ENCODE measurements around the gene BIRC2. TPM values are rescaled to one million over a fixed set of nuclear protein-coding genes. Genes with fewer than 3 reads are reported as not detected.
A peak's percentile ranks its signal among the peaks of the same experiment; 100 is the strongest.

BIRC2 gene
- total RNA-seq, 1 donor from 2014 or later: 42.8 TPM

DNA sequence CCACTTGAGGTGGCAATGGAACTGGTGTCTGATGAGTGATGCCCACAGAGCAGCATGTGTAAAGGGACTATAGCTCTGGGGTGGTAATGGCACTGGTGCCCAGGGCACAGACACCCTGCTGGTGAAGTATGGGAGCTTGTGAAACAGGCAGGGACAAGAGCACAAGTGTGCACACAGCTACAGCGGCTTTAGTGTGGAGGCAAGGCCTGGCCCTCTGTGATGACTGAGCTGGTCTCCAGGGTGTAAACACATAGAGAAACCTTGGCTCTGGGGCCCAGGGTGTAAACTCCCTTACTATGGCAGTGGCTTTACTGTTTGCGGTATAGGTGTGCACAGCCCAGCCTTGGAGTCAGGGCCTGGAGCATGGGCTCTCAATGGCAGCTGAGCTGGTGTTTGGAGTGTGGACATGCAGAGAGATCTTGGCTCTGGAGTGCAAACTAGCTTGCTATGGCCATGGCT is 46.3 kb downstream of the BIRC2 start:
- TF ChIP-seq, protein P1, sequence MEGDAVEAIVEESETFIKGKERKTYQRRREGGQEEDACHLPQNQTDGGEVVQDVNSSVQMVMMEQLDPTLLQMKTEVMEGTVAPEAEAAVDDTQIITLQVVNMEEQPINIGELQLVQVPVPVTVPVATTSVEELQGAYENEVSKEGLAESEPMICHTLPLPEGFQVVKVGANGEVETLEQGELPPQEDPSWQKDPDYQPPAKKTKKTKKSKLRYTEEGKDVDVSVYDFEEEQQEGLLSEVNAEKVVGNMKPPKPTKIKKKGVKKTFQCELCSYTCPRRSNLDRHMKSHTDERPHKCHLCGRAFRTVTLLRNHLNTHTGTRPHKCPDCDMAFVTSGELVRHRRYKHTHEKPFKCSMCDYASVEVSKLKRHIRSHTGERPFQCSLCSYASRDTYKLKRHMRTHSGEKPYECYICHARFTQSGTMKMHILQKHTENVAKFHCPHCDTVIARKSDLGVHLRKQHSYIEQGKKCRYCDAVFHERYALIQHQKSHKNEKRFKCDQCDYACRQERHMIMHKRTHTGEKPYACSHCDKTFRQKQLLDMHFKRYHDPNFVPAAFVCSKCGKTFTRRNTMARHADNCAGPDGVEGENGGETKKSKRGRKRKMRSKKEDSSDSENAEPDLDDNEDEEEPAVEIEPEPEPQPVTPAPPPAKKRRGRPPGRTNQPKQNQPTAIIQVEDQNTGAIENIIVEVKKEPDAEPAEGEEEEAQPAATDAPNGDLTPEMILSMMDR (IDR thresholded peaks at IDR 0.05; ENCODE audit: unreplicated experiment): no peak
- H3K27me3 Mint-ChIP-seq (ENCODE audit: low read depth): no peaks in the 10 kb centered on the region
- peaks cover 2% of the 10 kb centered on the region for H3K9me3 Mint-ChIP-seq
- H3K27ac Mint-ChIP-seq: peak overlapping the region; percentile 17
- no peak overlapping the region for H3K4me3 Mint-ChIP-seq
- no peak for DNase-seq (ENCODE audit: low spot score in 2 of 2, unreplicated experiment in 2 of 2)
- no peaks in the 10 kb centered on the region for H3K4me1 Mint-ChIP-seq
- peaks cover 27% of the 10 kb centered on the region for H3K36me3 Mint-ChIP-seq

DNA sequence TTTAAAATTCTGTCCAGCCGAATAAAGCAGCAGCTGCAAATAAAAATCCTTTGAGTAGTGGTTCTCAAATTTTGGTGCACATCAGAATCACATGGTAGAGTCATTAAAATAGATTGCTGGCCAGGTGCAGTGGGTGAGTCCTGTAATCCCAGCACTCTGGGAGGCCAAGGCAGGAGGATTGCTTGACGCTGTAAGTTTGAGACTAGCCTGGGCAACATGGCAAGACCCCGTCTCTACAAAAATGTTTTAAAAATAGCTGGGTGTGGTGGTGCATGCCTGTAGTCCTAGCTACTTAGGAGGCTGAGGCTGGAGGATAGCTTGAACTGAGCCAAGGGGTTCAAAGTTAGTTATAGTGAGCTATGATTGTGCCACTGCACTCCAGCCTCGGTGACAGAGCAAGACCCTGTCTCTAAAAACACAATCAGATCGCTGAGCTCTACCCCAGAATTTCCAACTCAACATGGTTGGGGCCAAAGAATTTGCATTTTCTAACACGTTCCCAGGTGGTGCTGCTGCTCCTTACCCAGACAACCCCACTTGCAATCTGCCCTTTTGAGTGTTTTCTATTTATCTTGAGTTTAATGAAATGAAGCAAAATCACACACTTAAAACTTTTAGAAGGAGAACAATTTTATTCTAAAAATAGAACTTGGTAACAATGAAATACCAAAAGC is 48.8 kb downstream of the BIRC2 start:
- Mint-ChIP-seq H3K4me3 (no peak overlapping the region), H3K36me3 (peaks cover 23% of the 10 kb centered on the region), H3K4me1 (no peaks in the 10 kb centered on the region), H3K27me3 (ENCODE audit: low read depth) (no peaks in the 10 kb centered on the region), H3K9me3 (no peaks in the 10 kb centered on the region), H3K27ac (no peak overlapping the region)
- TF ChIP-seq, protein P1 (IDR thresholded peaks at IDR 0.05; ENCODE audit: unreplicated experiment): no peak
- no peak for DNase-seq (ENCODE audit: low spot score in 2 of 2, unreplicated experiment in 2 of 2)

DNA sequence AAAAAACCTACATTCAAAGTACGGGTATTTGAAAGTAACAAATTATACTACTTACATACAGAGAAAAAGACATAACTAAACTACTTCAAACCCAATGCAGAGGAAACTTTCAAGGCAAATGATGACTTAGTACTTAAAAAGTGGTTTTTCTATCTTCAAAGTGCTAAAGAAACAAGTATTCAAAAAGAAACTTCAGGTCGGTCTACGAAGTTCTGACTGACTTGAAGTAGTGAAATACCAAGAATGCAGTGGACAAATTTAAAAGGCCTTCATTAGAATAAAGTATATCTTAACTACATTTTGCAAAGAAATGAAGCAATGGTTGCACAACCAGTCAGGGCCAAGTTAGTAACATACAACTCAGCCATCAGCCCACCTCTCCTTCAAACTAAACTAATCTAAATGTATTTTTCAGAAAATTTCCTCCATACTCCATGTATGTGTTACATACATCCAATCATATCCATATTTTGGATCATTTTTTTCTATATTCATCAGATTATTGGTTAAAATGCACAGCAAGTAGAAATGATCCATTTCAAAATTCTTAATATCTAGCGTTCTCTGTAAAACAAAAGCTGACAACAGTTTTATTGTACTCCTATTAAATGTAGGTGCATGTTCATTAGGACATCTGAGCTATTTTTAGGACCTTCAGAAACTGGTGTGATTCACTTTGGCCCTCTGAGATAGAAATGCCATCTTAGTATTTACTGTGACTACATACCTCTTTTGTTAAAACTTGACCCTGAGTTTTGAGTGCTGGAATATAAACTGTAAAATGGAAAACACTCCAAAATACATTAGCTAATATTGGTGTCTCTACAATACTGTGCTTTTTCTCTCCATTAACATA is 49.9 kb downstream of the BIRC2 start:
- Mint-ChIP-seq H3K9me3 (no peaks in the 10 kb centered on the region), H3K27me3 (ENCODE audit: low read depth) (no peaks in the 10 kb centered on the region), H3K4me1 (no peaks in the 10 kb centered on the region), H3K36me3 (peaks cover 29% of the 10 kb centered on the region), H3K27ac (no peak overlapping the region), H3K4me3 (no peak overlapping the region)
- DNase-seq (ENCODE audit: low spot score in 2 of 2, unreplicated experiment in 2 of 2): no peak
- TF ChIP-seq, protein P1 (IDR thresholded peaks at IDR 0.05; ENCODE audit: unreplicated experiment): no peak

DNA sequence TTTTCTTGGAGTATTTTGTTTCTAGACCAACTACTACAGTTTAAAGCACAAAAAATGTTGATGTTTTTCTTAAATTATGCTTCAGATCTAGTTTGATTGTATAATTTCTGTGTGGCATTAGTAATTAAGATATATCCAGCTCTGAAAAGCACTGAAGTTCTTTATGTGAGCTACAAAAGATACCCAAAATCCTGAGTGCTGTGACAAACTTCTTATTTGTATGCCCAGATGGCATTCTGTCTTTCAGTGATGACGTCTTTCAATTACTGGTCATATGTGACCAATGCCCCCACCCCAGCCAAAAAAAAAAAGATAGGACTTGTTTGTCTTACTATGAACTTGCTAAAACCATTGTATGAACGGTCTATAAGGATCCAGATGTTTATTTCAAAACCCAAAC is 51.3 kb downstream of the BIRC2 start:
- Mint-ChIP-seq H3K4me1 (no peaks in the 10 kb centered on the region), H3K27me3 (ENCODE audit: low read depth) (no peaks in the 10 kb centered on the region), H3K4me3 (no peak overlapping the region), H3K27ac (no peak overlapping the region), H3K36me3 (peaks cover 29% of the 10 kb centered on the region), H3K9me3 (no peaks in the 10 kb centered on the region)
- TF ChIP-seq, protein P1 (IDR thresholded peaks at IDR 0.05; ENCODE audit: unreplicated experiment): no peak
- no peak for DNase-seq (ENCODE audit: low spot score in 2 of 2, unreplicated experiment in 2 of 2)

DNA sequence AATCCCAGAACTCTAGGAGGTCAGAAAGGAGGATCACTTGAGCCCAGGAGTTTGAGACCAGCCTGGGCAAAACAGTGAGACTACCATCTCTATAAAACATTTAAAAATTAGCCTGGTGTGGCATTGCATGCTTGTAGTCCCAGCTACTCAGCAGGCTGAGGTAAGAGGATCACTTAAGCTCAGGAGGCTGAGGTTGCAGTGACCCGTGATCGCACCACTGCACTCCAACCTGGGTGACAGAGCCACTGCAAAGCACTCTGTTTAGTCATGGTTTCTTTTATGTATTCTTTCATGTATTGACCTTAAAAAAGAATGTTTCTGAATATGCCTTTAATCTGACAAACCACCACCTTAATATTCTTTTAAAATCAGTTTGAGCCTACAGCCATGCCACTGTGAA is 52.2 kb downstream of the BIRC2 start:
- H3K27ac Mint-ChIP-seq: no peak overlapping the region
- H3K4me3 Mint-ChIP-seq: no peak overlapping the region
- H3K9me3 Mint-ChIP-seq: no peaks in the 10 kb centered on the region
- TF ChIP-seq, protein P1 (IDR thresholded peaks at IDR 0.05; ENCODE audit: unreplicated experiment): no peak
- no peaks in the 10 kb centered on the region for H3K27me3 Mint-ChIP-seq (ENCODE audit: low read depth)
- peaks cover 31% of the 10 kb centered on the region for H3K36me3 Mint-ChIP-seq
- no peak for DNase-seq (ENCODE audit: low spot score in 2 of 2, unreplicated experiment in 2 of 2)
- no peaks in the 10 kb centered on the region for H3K4me1 Mint-ChIP-seq

All from mesothelial cell of epicardium (in vitro differentiated cells).